Body of pancreas (tissue), 4 donors: ENCODE measurements around the gene PARK7. TPM values are rescaled to one million over a fixed set of nuclear protein-coding genes. Genes with fewer than 3 reads are reported as not detected.

ENCODE experiments used
- ATAC-seq: fragments of 150-250 bp; one replicate; pipeline ENCODE4 v1.9.1; 2016
- DNase-seq, 4 donors: peaks; one replicate each; pipeline ENCODE4 v3.0.0-alpha.2; 2019
- H3K27ac ChIP-seq, 4 donors: fragments of 200-600 bp; sonication (generic); 1 replicate in 3 of 4; 2 replicates in 1 of 4; pipeline versions ENCODE4 v1.5.1 to v1.6.1; 2016 to 2019; ENCODE audit warnings: mild to moderate bottlenecking in 1 of 4, mixed read lengths in 1 of 4, moderate library complexity in 1 of 4
- H3K27me3 ChIP-seq, 2 donors: fragments of 200-600 bp; sonication (generic); one replicate each; pipeline ENCODE4 v1.6.0; 2016; ENCODE audit warnings: mild to moderate bottlenecking in 1 of 2
- H3K36me3 ChIP-seq, 2 donors: fragments of 200-600 bp; sonication (generic); replicated peaks in 1 of 2; 2 replicates each; pipeline ENCODE4 v1.5.1; 2016; ENCODE audit warnings: low read depth in 2 of 2; ENCODE audit not compliant: insufficient read depth in 1 of 2
- H3K4me1 ChIP-seq: fragments of 200-600 bp; sonication (generic); one replicate; pipeline ENCODE4 v1.6.0; 2016
- H3K4me3 ChIP-seq, 2 donors: fragments of 200-600 bp; sonication (generic); 1 replicate in 1 of 2; 2 replicates in 1 of 2; pipeline ENCODE4 v1.5.1; 2016 to 2019
- H3K9me3 ChIP-seq, 3 donors: fragments of 200-600 bp; sonication (generic); 1 replicate in 2 of 3; 2 replicates in 1 of 3; pipeline ENCODE4 v1.5.1; 2016
- CTCF ChIP-seq, 7 experiments: fragments of 450-650 bp in 4 of 7; fragments of 200-600 bp in 3 of 7; sonication (generic) in 3 of 7; IDR thresholded peaks; one replicate each; pipeline ENCODE4 v1.5.1; 2016 to 2019; ENCODE audit warnings: antibody characterized with exemption in 7 of 7
- POLR2A ChIP-seq, 3 donors: fragments of 450-650 bp; IDR thresholded peaks; one replicate each; pipeline ENCODE4 v1.6.1; 2016; ENCODE audit warnings: antibody characterized with exemption in 3 of 3, mild to moderate bottlenecking in 2 of 3
- WGBS, 2 donors: methylation state at CpG; one replicate each; pipeline ENCODE4 v1.1.5; 2017; 5-methylcytosine and 5-hydroxymethylcytosine counted together
- intact Hi-C: fragments of 100-400 bp; cut with DNase I; formaldehyde crosslinking; loops from one replicate; pipeline ENCODE4 v1.15.1; 2023
- total RNA-seq, 2 donors: library from RNA; depleted of rRNA; stranded (reverse); fragments of >200 nt; gene quantifications; one replicate each; pipeline ENCODE4 v1.1.0, GENCODE V29; 2016

Gene PARK7
- total RNA-seq, 2 donors from 2014 or later = 88.3 to 110 TPM

GRCh38 chr1:8018492-8019228 lies 57.1 kb downstream of the PARK7 start:
- TF ChIP-seq POLR2A (IDR thresholded peaks at IDR 0.05) (peak in 2 of 3 donors; percentile 19 to 22), CTCF (IDR thresholded peaks at IDR 0.05) (no peak)
- intact Hi-C loops = no loop called here
- peaks cover 11% of the 10 kb centered on the region in 2 donors for H3K36me3 ChIP-seq
- no peaks in the 10 kb centered on the region for H3K27me3 ChIP-seq
- no peaks in the 10 kb centered on the region for H3K9me3 ChIP-seq
- DNase-seq = no peak
- peaks cover 97% of the 10 kb centered on the region for H3K4me1 ChIP-seq
- H3K4me3 ChIP-seq = no peak overlapping the region
- H3K27ac ChIP-seq = peak overlapping the region; percentile 57 to 100 (median 99)
- no peak for ATAC-seq
- WGBS, 2 donors = 71 to 78% methylated on average over 3 of the region's 3 CpGs

- intact Hi-C loops = no loop called here
- peak overlapping the region; percentile 57 to 100 (median 99) for H3K27ac ChIP-seq
- no peak for TF ChIP-seq CTCF (IDR thresholded peaks at IDR 0.05)
- TF ChIP-seq POLR2A (IDR thresholded peaks at IDR 0.05) = peak in 2 of 3 donors; percentile 22 to 33
- ATAC-seq = no peak
- no peaks in the 10 kb centered on the region for H3K9me3 ChIP-seq
- DNase-seq = no peak
- 90 to 96% methylated on average over 5 of the region's 5 CpGs for WGBS, 2 donors
- peaks cover 91% of the 10 kb centered on the region for H3K4me1 ChIP-seq
- H3K36me3 ChIP-seq = peaks cover 5 to 7% of the 10 kb centered on the region in 2 donors
- H3K4me3 ChIP-seq = no peak overlapping the region
- H3K27me3 ChIP-seq = no peaks in the 10 kb centered on the region
Measured at GRCh38 chr1:8019229-8019620, 57.7 kb downstream of the PARK7 start.

GRCh38 chr1:8020032-8020431 lies 58.5 kb downstream of the PARK7 start:
- intact Hi-C loops = no loop called here
- Histone ChIP-seq H3K4me3 (no peak overlapping the region), H3K36me3 (no peaks in the 10 kb centered on the region), H3K4me1 (peaks cover 83% of the 10 kb centered on the region), H3K27ac (peak overlapping the region; percentile 59 to 100 (median 99)), H3K9me3 (no peaks in the 10 kb centered on the region), H3K27me3 (no peaks in the 10 kb centered on the region)
- DNase-seq (peak; percentile 60 to 81 (median 65)), ATAC-seq (peak; percentile 54)
- TF ChIP-seq CTCF (IDR thresholded peaks at IDR 0.05) = no peak
- peak in 1 of 3 donors; percentile 31 for TF ChIP-seq POLR2A (IDR thresholded peaks at IDR 0.05)

- peaks cover 71% of the 10 kb centered on the region for H3K4me1 ChIP-seq
- no peak for ATAC-seq
- whole genome bisulfite sequencing, 2 donors = 56 to 64% methylated on average over 6 of the region's 6 CpGs
- H3K9me3 ChIP-seq = no peaks in the 10 kb centered on the region
- peak; percentile 16 to 51 (median 32) for TF ChIP-seq POLR2A (IDR thresholded peaks at IDR 0.05)
- no peak for TF ChIP-seq CTCF (IDR thresholded peaks at IDR 0.05)
- no peaks in the 10 kb centered on the region for H3K27me3 ChIP-seq
- no peaks in the 10 kb centered on the region for H3K36me3 ChIP-seq
- intact Hi-C loops = no loop called here
- H3K27ac ChIP-seq = peak overlapping the region; percentile 78 to 100 (median 99)
- DNase-seq = peak in 3 of 4 donors; percentile 29 to 59 (median 58)
- H3K4me3 ChIP-seq = peak overlapping the region in 1 of 2 donors; percentile 26
Measured at GRCh38 chr1:8021676-8022266, 60.3 kb downstream of the PARK7 start.
